LoVo (cell line): ENCODE results near the gene PRSS56.

Experiments
- DNase-seq: peaks from one replicate; pipeline ENCODE4 v3.0.0-alpha.2; 2016; ENCODE audit warnings: low spot score

Gene PRSS56

DNA sequence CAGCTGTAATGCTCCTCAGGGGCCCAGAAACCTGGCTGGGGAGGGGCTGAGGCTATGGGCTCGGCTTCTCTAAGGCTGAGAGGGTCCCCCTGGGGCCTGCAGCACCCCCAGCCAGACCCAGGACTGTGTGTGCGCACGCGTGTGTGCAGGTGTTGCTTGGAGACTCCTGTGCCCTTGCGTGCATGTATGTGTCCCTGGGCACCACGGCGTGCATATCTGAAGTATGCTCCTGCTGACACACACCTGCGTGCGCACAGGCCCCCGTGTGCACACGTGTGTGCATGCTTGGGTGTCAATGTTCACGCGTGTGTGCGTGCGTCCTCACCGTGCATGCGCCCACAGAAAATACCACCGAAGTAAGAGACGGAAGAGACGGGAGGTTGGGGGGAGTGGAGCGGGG, 17.7 kb upstream of the PRSS56 start:
- DNase-seq = no peak

DNA sequence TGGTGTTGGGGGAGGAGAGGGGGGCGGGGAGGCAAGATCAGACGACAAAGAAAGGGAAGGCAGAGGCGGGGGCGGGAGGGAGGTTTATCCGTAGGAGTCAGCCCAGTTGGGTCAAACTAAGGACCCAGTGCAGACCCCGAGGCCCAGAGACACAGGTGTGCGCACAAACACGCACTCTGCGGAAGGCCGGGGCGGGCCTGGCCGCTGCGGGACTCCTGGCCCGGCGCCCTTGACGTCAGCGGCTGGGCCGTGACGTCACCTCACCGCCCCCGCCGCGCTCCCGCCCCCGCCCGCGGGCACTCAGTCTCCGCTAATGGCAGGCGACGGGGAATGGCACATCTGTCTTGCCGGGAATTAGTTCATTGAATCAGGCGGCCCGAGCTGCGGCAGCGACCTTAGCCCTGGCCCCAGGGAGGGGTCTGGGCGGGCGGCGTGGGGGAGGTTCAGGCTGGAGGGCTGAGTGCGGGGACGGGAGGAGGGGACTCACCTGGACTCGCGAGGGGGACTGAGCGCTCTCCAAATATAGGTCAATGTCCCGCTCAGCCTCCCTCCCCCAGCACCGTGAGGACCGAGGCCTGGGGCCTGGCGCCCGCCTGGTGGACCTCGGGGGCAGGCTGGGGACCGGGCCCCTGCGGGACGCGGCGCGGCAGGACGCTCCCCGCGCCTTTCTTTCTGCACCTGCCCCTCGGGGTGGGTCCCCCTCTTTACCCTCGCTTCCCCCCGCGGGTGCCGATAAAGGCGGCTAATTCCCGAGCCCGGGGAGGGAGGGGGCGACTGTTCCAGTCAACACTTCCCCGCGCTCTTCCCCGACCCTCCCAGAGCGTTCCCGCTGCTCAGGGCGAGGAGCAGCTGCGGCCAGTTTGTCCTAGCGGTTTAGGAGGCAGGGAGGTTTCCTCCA, 17.0 kb upstream of the PRSS56 start:
- DNase-seq = no peak

DNA sequence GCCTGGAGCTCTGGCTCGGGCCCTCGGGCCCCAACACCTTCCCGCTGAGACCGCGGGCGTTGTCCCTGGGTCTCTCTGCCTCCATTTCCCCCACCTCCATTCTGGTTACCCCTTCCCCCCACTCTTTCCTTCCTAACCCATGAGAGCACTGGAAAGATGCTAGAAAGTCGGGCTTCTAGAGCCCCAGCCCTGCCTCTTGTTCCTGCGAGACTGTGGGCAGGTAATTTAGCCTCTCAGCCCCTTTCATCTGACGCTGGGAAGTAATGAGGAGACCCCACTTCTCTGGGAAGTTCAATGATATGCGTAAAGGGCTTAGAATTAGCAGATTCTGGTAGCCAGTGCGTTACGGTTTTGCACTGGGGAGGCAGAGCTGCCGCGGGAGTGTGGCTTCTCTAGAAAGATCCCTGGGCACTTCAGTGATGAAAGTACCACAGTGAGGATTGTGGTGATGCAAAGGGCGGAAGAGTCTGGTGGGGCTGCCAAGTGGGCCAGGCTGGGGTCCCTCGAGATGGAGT, 16.3 kb upstream of the PRSS56 start:
- DNase-seq = no peak

DNA sequence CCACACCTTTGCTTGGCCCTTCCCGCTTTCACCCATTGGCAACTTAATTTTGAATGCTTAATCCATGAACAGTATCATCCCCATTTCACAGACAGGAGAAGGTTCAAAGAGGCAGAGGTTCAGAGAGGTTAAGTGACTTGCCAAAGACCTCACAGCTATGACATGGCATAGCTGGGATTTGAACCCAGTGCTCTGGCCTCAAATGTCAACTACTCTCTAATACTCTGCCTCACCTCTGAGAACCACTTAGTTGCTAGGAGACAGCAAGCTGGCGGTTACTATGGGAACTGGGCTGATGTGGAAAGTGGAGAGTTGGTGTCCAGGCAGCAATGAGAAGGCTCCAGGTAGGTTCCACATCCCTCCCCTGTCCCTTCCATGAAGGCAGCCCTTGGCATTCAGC, 15.8 kb upstream of the PRSS56 start:
- DNase-seq = no peak

DNA sequence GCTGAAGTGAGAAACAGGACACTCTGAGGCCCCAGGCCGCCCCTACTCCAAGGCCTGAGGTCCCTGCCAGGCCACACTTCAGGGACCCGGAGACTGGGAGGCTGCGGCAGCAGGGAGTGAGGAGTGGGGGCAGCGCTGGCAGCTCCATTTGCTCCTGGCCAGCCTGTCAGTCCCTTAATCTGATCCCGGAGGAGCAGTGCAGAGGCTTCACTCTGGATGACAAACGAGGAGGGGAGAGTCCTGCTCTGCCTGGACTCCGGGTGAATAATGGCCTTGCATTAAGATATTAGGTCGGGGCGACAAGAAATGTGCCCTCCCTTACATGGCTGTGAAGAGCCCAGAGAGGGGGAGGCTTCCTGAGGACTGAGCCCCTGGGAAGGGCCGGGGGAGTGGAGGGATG, 14.3 kb upstream of the PRSS56 start:
- no peak for DNase-seq

DNA sequence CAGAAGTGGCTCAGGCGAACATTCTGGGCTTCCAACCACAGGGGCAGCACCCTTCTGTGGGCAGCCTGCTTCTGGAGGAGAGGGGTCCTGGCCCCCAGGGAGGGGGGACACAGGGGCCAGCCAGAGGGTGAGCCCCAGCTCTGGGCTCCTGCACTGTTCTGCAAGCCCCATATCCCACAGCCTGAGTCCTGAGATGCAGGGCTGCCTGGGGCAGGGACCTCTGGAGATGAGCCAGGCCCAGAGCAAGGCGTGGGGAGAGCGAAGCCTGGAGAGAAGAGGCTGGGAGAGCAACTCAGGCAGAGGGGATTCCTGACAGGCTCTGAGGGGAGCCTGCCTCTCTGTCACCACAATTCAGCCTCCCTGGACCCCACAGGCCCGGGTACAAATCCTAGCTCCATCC, 13.5 kb upstream of the PRSS56 start:
- no peak for DNase-seq

DNA sequence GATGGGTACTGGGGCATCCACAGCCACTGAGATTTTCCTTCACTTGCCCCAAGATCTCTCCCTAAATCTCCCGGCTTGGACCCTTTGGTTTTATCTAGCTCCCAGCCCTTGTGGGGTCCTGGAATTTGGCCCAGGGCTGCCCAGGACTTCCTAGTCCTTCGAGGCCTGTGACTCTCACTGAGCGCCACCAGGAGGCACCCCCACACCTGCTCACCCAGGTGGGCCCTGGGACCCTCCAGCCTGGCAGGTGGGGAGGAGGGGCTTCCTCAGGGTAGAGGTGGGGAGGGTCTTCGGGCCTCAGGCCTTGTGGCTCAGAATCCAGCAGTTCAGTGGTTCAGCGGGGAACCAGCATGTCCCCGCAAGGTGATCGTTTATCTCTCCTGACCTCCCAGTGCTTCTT, 11.9 kb upstream of the PRSS56 start:
- no peak for DNase-seq

DNA sequence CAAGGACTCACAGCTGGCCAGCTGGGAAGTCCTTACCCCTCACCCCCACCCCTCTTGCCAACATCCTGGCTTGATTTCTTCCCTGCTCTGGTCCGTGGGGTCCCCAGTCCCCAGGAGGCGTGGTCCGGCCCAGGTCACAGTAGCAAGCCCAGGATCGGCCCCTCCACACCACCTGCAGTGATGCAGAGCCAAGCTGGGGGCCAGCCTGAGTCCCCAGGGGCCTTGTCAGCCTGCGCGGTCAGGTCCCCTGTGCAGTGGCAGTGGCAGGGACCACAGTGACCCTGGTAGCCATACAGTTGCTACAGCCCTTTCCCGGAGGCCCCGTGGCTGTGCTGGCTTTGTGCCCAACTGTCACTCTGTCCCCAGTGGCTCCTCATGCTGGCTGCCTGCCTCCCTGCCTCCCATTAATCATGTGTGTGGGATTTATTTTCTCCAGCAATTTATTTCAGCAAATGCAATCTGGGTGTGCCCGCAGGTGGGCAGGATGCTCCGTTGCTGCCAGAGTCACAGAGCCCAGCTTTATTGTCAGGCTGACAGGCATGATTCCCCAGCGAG, 8.8 kb upstream of the PRSS56 start:
- DNase-seq = no peak

DNA sequence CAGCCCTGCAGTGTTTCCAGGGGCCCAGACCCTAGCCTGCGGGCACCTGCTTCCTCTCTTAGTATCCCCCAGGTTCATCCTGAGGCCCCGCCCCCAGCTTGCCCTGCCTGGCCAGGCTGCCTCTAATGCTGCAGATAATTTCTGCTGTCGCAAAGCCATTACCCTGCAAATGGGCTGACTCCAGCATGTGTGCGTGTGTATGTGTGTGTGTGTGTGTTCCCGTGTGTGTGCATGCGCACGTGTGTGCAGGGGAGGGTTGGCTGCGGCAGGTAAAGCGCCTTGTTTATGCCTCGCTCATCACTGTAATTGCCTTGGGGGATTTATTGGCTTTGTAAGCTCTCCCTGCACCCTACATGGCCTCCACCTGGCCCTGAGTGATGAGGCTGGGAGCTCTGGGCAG, 7.6 kb upstream of the PRSS56 start:
- DNase-seq = no peak

DNA sequence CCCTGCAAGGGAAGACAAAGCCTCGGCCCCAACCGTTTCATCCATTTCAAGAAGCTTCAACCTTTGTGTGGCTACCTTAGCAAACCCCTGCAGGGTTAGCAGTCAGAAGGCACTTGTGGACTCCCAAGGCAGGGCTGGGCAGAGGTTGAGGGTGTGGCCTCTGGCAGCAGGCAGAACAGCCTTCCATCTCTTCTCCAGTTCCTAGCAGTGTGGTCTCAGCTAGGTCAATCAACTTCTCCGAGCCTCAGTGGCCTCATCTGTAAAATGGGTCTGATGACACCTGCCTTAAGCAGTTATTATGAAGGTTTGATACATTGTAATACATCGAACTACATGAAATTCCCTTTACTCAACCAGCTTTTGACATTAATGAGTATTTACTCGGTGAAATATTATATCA, 6.8 kb upstream of the PRSS56 start:
- no peak for DNase-seq

DNA sequence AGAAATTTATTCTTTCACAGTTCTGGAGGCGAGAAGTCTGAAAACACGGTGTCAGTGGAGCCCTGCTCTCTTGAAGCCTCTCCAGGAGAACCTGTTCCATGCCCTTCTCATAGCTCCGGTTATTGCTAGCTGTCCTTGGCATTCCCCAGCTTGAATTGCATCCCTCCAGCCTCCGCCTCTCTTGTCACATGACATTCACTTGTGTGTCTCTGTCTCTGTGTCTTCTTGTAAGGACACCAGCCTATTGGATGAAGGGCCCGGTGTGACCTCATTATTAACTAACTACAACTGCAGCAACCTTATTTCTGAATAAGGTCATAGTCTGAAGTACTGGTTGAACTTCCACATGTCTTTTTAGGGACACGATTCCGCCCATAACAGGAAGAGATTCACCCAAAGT, 4.5 kb upstream of the PRSS56 start:
- no peak for DNase-seq

DNA sequence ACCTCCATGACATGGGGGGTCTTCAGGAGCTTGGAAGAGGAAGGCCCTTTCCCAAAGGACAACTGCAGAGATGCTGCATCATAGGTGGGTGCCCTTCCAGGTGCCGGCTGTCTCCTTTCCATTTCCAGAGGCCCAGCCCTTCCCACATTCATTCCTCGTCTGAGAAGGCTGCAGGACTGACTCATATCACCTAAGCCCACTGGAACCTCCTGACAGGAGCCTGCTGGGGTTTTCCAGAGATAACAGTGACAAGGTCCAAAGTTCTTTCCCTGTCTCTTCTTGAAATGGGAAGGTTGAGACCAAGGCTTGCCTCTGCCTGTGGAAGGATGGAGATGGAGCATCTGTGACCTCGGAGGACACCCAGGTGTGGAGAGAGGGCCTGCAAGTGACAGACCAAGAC, 3.6 kb upstream of the PRSS56 start:
- no peak for DNase-seq

DNA sequence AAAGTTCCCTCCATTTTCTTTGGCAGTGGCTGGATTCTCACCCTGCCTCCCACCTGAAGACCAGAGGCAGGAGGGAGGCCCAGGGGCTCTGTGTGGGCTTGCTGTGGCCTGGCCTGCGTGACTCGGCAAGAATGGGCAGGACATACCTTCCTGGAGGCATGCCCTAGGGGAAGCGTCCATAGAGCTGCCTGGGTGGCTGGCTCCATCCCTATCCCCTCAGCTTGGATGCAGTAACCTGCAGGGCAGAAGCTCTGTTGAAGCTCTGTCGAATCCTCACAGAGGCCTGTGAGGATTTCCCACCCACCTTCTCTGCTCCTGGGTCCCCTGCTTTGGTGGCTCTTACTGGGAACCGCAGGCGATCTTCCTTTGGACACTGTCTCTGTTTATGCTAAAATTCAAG, 1.3 kb upstream of the PRSS56 start:
- no peak for DNase-seq

DNA sequence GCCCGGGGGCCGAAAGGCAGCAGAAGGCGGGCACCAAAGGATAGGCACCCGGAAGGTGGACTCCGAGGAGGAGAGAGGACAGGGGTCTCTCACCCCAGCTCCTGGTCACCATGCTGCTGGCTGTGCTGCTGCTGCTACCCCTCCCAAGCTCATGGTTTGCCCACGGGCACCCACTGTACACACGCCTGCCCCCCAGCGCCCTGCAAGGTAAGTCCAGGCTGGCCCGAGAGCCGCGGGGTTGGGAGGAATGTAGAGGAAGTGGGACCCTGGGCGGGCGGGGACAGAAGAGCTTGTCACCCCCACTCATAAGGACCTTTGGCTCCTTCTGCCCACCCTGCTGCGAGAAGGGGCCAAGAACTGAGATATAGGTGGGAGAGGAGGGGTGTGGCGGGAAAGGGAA, 301 bp downstream of the PRSS56 start:
- DNase-seq = no peak

DNA sequence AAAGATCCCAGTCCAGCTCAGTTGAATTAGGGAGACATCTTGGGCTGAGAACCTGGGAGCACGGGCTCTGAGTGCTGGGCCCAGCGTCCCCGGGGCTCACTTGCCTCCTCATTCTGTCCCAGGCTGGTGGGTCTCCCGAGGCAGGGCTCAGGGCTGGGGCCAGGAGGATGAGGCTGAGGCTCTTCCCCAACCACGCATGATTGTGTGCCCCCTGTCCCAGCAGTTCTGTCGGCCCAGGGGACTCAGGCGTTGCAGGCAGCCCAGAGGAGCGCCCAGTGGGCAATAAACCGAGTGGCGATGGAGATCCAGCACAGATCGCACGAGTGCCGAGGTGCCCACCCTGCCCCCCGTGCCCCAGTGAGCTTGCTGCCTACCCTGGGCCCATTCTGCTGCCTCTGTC, 910 bp downstream of the PRSS56 start:
- DNase-seq = no peak

DNA sequence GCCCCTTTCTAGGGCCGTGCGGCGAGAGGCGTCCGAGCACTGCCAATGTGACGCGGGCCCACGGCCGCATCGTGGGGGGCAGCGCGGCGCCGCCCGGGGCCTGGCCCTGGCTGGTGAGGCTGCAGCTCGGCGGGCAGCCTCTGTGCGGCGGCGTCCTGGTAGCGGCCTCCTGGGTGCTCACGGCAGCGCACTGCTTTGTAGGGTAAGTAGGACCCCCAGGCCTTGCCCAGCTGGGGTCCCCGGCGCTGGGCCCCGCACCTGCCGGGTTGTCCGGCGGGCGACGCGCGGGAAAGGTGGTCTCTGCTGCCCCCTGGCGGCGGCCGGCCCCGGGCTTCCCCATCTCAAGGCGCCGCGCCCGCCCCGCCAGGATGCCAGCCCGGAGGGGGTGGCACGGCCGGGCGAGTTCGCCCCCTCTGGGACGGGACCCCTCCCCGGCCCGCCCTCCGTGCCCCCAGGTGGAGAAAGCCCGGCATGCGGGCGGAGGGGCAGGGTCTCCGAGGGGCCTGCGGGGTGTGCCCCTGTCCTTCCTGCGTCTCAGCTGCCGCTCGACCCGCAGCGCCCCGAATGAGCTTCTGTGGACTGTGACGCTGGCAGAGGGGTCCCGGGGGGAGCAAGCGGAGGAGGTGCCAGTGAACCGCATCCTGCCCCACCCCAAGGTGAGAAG, 1.9 kb downstream of the PRSS56 start:
- DNase-seq = peak; percentile 54

DNA sequence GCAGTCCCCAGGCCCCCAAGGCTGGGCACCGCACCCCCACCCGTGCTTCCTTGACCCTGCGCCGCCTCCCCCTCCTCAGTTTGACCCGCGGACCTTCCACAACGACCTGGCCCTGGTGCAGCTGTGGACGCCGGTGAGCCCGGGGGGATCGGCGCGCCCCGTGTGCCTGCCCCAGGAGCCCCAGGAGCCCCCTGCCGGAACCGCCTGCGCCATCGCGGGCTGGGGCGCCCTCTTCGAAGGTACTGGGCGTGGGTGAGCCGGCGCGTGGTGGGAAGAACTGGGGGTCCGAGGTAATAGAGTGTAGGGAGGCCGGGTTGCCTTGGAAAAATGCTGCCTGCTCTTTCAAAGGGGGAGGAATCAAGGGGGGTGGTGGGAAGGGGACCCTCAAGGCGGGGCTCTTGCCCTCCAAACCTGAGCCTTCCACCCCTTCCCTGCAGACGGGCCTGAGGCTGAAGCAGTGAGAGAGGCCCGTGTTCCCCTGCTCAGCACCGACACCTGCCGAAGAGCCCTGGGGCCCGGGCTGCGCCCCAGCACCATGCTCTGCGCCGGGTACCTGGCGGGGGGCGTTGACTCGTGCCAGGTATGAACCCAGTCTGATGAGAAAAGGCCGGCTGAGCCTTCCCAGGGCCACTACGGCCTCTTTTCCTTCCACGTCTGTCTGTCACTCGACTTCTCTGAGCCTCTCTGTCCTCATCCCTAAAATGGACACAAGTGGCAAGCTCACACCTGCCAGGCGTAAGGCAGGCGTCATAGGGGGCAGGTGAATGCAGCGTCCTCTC, 2.6 kb downstream of the PRSS56 start:
- no peak for DNase-seq

DNA sequence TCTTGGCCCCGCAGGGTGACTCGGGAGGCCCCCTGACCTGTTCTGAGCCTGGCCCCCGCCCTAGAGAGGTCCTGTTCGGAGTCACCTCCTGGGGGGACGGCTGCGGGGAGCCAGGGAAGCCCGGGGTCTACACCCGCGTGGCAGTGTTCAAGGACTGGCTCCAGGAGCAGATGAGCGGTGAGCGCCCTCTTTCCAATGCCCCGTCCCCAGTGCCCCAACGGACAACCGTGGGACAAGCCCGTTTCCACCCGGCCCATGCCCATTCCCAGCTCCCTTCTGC, 3.2 kb downstream of the PRSS56 start:
- DNase-seq = no peak

DNA sequence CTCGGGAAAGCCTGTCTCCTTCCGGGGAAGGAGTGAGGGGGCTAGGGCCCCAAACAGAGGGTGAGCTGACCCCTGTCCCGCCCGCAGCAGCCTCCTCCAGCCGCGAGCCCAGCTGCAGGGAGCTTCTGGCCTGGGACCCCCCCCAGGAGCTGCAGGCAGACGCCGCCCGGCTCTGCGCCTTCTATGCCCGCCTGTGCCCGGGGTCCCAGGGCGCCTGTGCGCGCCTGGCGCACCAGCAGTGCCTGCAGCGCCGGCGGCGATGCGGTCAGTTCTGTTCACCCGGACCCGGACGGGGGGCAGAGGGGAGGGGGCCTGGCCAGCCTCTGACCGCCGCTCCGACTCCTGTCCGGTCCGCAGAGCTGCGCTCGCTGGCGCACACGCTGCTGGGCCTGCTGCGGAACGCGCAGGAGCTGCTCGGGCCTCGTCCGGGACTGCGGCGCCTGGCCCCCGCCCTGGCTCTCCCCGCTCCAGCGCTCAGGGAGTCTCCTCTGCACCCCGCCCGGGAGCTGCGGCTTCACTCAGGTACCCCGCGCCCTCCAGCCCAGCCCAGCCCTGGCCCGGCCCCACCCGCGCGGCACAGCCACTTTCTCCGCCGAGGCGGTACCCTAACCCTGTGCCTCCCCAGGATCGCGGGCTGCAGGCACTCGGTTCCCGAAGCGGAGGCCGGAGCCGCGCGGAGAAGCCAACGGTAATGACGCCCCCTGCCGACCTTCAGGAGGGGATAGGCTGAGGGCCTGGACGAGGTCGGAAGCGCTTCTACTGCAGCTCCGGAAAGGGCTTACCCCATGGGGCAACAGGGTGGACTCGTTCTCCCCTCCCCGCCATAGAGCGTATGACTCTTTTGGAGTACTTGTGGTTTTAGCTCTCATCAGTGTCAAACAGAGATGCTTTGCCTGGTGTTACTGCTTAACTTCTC, 3.8 kb downstream of the PRSS56 start:
- peak; percentile 11 for DNase-seq

DNA sequence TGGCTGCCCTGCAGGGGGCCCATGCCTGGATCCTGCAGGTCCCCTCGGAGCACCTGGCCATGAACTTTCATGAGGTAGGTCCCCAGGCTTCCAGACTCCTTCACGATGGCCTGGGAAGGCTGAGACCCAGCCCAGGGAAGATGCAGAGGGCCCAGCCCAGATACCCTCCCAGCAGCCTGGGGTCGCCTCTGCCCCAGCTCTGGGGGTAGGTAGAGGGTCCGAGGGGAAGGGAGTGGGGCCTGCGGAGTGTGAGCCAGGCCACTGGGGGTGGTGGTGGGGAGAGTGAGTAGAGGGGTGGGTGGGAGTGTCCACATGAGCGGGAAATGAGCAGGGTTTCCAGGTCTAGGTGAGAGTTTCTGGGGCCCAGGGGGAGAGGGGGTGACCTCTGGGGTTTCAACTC, 4.6 kb downstream of the PRSS56 start:
- DNase-seq = no peak

DNA sequence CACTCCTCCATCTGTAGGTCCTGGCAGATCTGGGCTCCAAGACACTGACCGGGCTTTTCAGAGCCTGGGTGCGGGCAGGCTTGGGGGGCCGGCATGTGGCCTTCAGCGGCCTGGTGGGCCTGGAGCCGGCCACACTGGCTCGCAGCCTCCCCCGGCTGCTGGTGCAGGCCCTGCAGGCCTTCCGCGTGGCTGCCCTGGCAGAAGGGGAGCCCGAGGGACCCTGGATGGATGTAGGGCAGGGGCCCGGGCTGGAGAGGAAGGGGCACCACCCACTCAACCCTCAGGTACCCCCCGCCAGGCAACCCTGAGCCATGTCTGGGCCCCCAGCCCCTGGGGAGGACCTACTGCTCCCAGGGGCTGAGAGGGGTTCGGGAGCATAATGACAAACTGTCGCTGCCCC, 5.0 kb downstream of the PRSS56 start:
- no peak for DNase-seq
